Suppressor macrophage treated with lipopolysaccharide for 1 hour (primary cell): ENCODE results near the gene PTGES3L.
"Not testable (repeated sequence)": the region's sequence is repeated elsewhere in the genome, so short reads cannot be mapped to it uniquely, and the experiment has no call there.

Source experiments
- DNase-seq, 3 donors: peaks; one replicate each; pipeline ENCODE4 v3.0.0-alpha.2; 2020 to 2022

Gene PTGES3L

DNA sequence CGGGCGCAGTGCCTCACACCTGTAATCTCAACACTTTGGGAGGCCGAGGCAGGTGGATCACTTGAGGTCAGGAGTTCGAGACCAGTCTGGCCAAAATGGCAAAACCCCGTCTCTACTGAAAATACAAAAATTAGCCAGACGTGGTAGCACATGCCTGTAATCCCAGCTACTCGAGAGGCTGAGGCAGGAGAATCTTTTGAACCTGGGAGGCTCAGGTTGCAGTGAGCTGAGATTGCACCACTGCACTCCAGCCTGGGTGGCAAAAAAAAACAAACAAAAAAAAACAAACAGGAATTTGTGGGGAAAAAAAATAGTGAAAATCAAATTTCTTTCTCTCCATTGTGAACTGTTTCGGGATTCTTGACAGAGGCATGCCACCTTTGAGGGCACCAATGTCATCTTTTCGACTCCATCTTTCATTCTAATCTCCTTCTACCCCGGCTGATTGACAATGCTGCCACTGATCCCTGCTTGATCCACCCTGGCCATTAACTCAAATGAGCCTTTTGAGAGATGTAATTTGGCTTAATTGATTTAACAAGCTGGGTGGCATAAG is 60.3 kb downstream of the PTGES3L start:
- DNase-seq, result not testable (repeated sequence)

DNA sequence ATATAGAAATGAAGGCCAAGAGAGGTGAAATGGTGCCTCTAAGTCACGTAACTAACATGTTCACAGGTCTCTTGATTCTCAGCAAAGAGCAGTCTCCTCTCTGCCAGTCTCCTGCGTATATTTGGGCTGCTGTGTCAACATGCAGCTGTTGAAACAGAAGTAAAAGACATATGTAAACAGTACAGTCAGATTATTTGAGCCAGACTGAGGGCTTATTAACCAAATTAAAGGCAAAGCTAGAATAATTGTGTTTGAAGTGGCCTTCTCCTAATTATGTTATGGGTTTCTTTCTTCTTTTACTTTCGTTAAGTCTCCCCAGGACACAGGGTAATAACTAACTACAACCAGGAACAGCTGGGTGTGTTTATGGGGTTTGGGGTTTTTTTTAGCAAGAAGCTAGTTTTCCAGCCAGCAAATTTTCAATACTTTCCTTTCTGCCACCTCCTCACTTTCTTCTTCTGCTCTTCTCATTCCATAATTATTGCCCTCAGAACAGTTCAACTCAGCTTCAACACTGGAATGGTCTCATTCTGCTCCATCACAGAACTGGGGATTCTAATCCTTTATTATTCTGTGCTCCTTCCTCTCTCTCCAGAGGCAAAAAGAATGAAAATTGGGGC is 60.9 kb downstream of the PTGES3L start:
- DNase-seq, result no peak
